ENCODE results near the gene LINC00305. TPM values are rescaled to one million over a fixed set of nuclear protein-coding genes. Genes with fewer than 3 reads are reported as not detected.

The LINC00305 gene
- total RNA-seq, 2 donors from 2014 or later, result not detected

DNA sequence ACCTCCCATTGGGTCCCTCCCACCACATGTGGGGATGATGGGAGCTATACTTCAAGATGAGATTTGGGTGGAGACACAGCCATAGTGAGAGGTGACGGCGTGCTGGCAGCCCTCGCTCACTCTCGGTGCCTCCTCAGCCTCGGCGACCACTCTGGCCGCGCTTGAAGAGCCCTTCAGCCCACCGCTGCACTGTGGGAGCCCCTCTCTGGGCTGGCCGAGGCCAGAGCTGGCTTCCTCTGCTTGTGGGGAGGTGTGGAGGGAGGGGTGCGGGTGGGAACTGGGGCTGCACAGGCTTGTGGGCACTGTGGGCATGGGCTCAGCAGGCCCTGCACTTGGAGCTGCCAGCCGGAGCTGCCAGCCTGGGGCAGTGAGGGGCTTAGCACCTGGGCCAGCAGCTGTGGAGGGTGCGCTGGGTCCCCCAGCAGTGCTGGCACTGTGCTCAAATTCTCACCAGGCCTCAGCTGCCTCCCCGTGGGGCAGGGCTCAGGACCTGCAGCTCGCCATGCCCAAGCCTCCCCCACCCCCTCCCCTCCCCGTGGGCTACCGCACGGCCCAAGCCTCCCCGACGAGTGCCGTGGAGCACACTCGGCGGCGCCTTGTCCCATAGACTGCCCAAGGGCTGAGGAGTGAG, 106.0 kb downstream of the LINC00305 start:
- H3K36me3 ChIP-seq (replicated peaks in 1 of 2; ENCODE audit: insufficient read depth in 1 of 2, low read depth in 2 of 2), result no peaks in the 10 kb centered on the region
- H3K27ac ChIP-seq, result no peak overlapping the region
- no peak overlapping the region for H3K4me3 ChIP-seq
- no peaks in the 10 kb centered on the region for H3K27me3 ChIP-seq
- no peak for TF ChIP-seq POLR2A (IDR thresholded peaks at IDR 0.05)
- TF ChIP-seq CTCF (IDR thresholded peaks at IDR 0.05), result no peak
- intact Hi-C loops (cut with DNase I), result no loop called here
- ATAC-seq (no peak), DNase-seq (no peak)
- 94 to 100% methylated on average over 4 to 23 of the region's 24 CpGs for WGBS, 2 donors
- H3K9me3 ChIP-seq, result no peaks in the 10 kb centered on the region
- H3K4me1 ChIP-seq, result peaks cover 9% of the 10 kb centered on the region

DNA sequence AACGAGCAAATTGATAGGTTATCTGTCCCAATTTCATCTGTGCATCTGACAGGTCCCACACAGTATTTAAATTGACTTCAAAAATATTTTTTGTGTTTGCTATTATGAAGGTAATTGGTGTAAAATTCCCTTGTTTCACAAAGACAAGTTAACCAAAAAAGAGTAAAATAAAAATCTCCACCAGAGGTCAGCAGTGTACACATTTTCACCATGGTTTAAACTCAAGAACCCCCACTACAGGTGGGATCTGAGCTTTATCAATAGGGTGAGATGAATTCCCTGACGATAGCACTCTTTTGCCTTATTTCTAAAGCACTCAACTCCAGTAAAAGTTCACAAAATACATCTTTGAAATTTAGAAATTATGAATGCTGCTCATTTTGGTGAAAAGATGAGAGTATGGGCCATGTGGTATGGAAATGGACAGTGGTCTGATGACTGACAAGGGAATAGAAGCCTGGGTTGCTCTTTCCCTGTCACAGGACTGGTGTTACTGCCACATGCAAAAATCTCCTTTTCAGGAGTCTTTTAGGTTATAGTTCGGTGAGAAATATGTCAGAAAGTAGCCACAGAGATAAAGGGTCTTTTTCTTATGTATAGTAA, 111.0 kb downstream of the LINC00305 start:
- Histone ChIP-seq H3K36me3 (replicated peaks in 1 of 2; ENCODE audit: insufficient read depth in 1 of 2, low read depth in 2 of 2) (no peaks in the 10 kb centered on the region), H3K4me3 (no peak overlapping the region), H3K27ac (no peak overlapping the region), H3K27me3 (no peaks in the 10 kb centered on the region), H3K9me3 (no peaks in the 10 kb centered on the region), H3K4me1 (peaks cover 5% of the 10 kb centered on the region)
- DNase-seq (no peak), ATAC-seq (no peak)
- TF ChIP-seq CTCF (IDR thresholded peaks at IDR 0.05) (peak; percentile 33 to 53 (median 51)), POLR2A (IDR thresholded peaks at IDR 0.05) (no peak)
- intact Hi-C loops (cut with DNase I), result no loop called here
- 14 to 16% methylated on average over 3 of the region's 3 CpGs for whole genome bisulfite sequencing, 2 donors

GRCh38 chr18:64032312-64032711, 116.6 kb downstream of the LINC00305 start:
- intact Hi-C loops (cut with DNase I), result no loop called here
- Histone ChIP-seq H3K27ac (no peak overlapping the region), H3K4me3 (no peak overlapping the region), H3K4me1 (peaks cover under 1% of the 10 kb centered on the region), H3K27me3 (no peaks in the 10 kb centered on the region), H3K36me3 (replicated peaks in 1 of 2; ENCODE audit: insufficient read depth in 1 of 2, low read depth in 2 of 2) (no peaks in the 10 kb centered on the region), H3K9me3 (no peaks in the 10 kb centered on the region)
- no peak for ATAC-seq
- WGBS, 2 donors, result 66 to 88% methylated on average over 6 of the region's 6 CpGs
- TF ChIP-seq CTCF (IDR thresholded peaks at IDR 0.05) (no peak), POLR2A (IDR thresholded peaks at IDR 0.05) (no peak)
- DNase-seq, result no peak

DNA sequence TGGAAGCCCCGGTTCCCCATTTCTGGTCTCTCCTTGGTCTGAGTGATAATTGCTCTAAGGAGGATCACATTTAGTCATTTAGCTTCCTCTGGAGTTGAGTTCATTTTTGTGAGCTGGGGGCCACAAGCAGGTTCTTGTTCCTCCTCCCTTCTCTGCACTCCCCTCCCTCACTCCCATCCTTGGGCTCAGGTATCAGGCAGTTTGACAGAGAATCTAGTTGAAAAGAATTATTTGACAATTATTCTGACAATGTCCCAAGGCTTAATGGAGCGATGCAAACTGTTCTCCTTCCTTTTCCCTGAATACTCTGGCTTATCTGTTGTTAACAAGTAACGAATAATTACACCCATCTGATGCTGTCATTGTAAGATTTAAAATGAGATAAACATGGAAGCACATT, 117.5 kb downstream of the LINC00305 start:
- Histone ChIP-seq H3K27ac (no peak overlapping the region), H3K27me3 (no peaks in the 10 kb centered on the region), H3K4me1 (no peaks in the 10 kb centered on the region), H3K36me3 (replicated peaks in 1 of 2; ENCODE audit: insufficient read depth in 1 of 2, low read depth in 2 of 2) (no peaks in the 10 kb centered on the region), H3K9me3 (no peaks in the 10 kb centered on the region), H3K4me3 (no peak overlapping the region)
- intact Hi-C loops (cut with DNase I), result no loop called here
- ATAC-seq (no peak), DNase-seq (no peak)
- TF ChIP-seq CTCF (IDR thresholded peaks at IDR 0.05), result no peak
- no peak for TF ChIP-seq POLR2A (IDR thresholded peaks at IDR 0.05)
- WGBS, 2 donors, result 65 to 72% methylated on average over 3 of the region's 3 CpGs

Other genes starting within 250 kb of the LINC00305 start
- not detected for gene SERPINB10, start 241.1 kb downstream of the LINC00305 start, total RNA-seq
- not detected for gene HMSD, start 199.8 kb downstream of the LINC00305 start, total RNA-seq
- 10 to 100 TPM in 1 of 2 donors, 1 to 10 TPM in 1; 2.9 to 13.5 TPM for gene SERPINB8, start 179.0 kb downstream of the LINC00305 start, total RNA-seq